Stimulated activated CD8-positive, alpha-beta memory T cell treated with anti-CD3 and anti-CD28 coated beads, Interleukin-4, amount 100 ng/mL, for 4 hours (primary cell): ENCODE results near the gene PTCSC3.
"Not testable (repeated sequence)": the region's sequence is repeated elsewhere in the genome, so short reads cannot be mapped to it uniquely, and the experiment has no call there.

Source experiments
- DNase-seq, 2 donors: peaks; one replicate each; pipeline ENCODE4 v3.0.0-alpha.2; 2020; ENCODE audit warnings: low read depth in 2 of 2, low spot score in 1 of 2

Gene PTCSC3

DNA sequence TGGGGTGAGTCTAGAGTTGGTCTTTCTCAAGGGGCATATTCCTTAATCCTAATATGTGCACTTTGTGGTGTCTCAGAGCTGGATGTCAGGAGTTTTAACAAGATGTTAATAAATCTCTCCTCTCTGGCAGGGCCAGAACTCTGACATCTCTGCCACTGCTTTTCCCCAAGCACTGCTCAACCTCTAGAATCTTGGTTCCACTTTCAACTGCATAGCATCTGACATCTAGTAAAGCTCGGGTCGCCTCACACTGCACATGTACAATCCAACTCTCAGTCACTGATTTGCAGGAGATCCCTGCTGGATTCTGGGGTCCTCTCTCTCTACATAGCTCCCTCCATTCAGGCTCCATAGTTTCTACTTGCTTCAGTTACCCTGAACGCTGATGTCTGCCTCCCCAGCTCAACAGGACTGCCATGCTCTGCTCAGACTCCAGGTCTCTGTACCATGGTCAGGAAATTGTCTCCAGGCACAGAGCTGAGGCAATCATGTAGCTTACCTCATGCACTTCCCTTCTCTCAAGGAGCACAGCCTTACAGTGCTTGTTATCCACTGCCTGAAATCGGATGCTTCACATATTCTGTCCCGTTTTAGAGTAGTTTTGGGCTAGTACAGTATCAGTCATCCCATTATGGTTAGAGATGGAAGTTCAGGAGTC lies 1.6 kb downstream of the PTCSC3 start:
- DNase-seq = no peak

DNA sequence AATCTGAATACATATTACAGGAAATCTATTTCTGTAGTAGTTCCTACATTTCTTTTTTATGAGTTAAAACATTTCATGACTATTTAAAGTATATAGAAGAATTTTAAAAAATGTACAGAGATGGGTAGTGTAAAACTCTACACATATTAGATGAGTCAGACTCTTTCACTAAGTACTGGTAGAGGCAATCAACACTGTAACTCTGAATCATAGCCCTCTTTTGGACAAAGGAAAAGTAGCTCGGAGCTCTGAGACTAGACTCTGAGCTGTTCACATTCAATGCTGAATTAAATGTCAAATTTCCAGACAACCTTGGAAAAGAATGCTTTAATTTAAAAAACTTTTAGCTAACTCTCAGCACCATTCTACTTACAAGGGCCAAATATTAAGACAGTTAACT lies 3.4 kb downstream of the PTCSC3 start:
- no peak for DNase-seq

DNA sequence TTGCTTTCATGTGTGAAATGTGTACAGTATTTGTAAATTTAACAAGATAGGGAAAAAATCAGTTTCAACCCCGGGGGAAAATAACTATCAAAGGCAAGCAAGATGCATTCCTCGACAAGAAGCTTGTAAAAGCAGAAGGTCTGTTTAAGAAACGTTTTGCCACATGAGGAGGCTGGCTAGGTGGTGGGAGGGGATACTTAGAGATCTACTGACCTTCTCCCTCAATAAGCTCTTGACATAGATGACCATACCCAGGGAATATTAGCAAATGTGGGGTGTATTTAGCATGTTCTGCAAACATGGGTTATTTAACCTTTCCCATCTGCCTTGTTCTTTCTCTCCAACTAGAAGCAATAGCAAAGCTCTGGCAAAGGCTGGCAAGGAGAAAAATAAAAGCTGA lies 4.9 kb downstream of the PTCSC3 start:
- no peak for DNase-seq

DNA sequence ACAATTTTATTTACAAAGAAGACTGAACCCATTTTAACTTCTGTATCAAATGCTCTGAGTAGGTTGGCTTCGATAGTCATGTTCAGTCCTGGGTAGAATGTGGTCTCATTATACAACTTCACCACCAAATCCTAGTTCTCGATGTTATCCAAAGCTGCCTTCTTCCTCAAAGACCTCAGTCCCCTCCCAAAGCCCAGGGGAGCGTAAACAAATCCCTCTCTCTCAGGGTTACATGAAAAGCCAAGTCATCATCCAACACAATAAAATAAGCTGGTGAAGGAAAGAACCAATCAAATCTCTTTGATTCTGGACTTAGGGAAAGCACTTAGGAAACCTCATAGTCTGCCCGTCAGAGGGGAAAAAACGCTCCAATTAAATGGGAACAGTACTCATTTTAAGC lies 9.1 kb downstream of the PTCSC3 start:
- no peak for DNase-seq

DNA sequence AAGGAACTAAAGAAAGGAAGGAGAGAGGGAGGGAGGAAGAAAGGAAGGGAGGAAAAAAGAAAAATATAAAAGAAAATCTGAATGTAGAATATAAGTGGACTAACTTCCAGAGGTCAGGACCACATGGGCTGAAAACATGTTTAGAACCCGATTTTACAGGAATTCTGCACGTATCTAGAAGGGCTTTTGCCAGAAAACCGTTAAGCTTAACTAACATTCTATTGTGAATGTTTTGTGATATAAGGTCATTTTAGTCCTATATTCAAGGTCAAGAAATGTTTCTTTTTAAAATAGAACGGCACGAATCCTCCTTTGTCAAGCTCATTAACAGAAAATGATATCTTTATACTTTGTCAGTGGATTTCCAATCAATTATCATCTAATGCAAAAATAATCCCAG lies 13.1 kb downstream of the PTCSC3 start:
- DNase-seq = no peak

DNA sequence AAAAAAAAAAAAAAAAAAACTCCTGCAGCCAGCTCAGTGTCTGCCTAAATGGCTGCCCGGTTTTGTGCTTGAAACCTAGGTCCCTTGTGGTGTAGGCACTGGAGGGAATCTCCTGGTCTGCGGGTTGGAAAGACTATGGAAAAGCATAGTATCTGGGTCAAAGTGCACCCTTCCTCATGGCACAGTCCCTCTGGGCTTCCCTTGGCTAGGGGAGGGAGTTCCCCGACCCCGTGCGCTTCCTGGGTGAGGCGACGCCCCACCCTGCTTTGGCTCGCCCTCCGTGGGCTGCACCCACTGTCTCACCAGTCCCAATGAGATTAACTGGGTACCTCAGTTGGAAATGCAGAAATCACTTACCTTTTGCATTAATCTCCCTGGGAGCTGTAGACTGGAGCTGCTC lies 14.3 kb downstream of the PTCSC3 start:
- DNase-seq = no peak

DNA sequence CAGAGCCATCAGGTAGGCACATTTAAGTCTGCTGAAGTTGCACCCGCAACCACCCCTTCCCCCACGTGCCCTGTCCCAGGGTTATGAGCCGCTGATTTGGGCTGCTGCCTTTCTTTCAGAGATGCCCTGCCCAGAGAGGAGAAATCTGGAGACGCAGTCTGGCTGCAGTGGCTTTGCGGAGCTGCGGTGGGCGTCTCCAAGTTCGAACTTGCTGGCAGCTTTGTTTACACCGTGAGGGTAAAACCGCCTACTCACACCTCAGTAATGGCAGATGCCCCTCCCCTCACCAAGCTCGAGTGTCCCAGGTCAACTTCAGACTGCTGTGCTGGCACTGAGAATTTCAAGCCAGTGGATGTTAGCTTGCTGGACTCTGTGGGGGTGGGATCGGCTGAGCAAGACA lies 14.7 kb downstream of the PTCSC3 start:
- no peak for DNase-seq

DNA sequence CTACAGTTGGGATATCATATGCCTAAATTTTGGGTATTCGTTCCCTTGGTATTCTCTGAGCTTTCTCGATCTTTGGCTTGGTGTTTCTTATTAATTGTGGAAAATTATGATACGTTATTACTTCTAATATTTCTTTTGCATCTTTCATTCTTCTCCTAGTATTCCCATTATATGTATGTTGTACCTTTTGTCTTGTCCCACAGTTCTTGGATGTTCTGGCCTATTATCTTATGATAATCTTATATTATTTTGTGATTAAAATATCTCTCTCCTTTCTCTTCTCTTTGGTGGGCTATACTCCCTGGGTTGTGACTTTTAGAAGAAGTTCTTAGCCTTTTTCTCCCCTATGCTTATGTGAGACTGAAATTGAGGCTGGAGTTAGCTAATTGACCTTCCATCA lies 25.2 kb downstream of the PTCSC3 start:
- no peak for DNase-seq

DNA sequence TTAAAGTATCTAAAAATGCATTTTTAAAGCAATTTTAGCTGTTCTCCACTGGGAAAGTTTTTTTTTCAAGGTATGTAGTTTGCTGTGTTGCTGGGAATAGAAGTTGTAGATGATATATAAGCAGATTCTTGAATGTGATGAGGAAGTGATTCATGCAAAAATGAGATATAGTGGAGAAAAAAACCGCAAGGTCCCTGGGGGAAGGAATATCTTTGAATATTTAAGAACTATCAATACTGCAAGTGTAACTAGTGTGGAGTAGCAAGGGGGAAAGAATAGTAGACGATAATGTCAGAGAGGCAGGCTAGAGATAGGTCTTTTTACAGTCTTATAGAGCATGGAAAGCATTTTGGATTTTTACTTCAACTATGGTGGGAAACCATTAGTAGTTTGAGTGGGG lies 42.5 kb downstream of the PTCSC3 start:
- no peak for DNase-seq

DNA sequence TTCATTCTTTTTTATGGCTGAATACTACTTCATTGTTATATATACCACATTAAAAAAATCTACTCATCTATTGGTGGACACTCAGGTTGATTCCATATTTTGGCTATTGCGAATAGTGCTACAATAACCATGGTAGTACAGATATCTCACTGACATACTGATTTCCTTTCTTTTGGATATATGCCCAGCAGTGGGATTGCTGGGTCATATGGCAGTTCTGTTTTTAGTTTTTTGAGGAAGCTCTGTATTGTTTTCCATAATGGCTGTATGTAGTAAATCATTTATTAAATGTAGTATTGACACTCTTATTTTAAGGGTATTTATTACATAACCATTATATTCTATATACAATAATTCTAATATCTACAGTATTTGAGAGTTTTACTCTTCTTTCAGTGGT lies 43.7 kb downstream of the PTCSC3 start:
- no peak for DNase-seq

DNA sequence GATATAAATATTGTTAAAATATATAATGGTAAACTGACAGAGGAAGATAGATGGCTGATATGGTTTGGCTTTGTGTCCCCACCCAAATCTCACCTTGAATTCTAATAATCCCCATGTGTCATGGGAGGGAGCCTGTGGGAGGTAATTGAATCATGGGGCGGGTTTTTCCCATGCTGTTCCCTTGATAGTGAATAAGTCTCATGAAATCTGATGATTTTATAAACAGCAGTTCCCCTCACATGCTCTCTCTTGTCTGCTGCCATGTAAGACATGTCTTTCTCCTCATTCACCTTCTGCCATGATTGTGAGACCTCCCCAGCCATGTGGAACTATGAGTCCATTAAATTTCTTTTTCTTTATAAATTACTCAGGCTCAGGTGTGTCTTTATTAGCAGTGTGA lies 46.3 kb downstream of the PTCSC3 start:
- no peak for DNase-seq

DNA sequence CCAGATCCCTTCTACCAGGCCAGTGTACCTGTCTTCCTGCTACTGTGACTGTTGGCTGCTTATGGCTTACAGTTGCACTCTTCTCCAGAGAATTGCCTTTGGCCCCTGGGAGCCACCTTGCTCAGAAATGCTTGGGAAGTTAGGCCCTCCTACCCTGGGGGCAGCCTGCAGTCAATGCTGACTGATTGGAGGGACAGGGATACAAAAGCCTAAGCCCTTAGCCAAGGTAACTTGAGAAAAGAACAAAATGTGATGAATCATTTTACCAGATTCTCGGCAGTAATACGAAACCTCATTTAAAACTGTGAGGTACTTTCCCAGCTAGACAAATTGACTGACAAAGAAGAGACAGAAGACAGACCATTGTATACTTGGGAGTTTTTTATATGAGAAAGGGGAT lies 47.3 kb downstream of the PTCSC3 start:
- DNase-seq = no peak

DNA sequence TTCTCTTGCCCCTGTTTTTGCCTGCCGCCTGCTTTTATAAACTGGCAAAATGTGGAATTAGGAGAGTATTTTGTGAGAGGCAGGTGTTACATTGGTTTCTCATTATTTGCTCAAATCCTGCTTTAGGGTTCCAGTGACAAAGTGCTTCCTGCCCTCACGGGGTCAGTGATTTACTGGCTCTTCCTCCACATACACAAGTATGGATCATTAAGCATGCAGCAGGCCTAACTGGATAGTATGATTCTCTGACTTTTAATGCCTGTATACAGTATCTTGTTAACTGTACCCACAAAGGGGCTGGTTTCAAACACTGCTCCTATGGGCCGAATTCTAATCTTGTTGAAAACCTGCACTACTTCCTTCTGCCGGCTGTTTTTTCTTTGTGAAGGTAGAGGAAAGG lies 63.2 kb downstream of the PTCSC3 start:
- no peak for DNase-seq

DNA sequence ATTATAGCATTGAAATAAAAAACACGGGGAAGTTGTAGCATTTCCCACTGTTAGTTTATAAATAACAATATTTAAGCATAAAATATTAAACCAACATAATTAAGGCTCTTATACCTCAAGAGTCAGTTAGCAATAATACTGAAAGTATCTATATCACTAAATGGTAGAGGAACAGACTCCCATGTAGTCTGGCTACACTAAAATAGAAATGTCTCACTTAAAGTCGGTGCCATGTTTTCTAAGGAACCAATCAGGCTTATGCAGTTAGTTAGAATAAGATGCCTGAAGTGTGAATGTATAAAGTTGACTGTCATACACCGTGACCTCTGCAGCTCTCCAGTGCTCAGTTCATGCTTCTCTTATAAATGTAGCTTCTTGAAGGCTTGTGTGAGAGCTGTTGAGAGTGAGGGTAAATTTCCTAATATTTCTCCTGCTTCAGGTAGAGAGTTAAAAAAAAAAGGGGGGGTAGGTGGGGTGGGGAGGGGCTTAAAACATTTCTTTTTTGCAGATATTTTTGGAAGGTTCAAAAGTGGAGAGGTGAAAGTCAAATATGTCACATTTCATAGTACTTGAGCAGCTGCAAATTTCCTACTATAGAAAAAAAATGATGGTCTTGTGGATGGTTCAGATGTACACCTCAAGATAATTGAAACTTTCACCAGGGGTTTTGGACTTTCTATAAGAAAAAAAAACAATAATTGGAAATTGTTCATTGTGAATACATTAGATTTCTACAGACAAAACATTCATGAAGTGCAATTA lies 64.5 kb downstream of the PTCSC3 start:
- DNase-seq = no peak

DNA sequence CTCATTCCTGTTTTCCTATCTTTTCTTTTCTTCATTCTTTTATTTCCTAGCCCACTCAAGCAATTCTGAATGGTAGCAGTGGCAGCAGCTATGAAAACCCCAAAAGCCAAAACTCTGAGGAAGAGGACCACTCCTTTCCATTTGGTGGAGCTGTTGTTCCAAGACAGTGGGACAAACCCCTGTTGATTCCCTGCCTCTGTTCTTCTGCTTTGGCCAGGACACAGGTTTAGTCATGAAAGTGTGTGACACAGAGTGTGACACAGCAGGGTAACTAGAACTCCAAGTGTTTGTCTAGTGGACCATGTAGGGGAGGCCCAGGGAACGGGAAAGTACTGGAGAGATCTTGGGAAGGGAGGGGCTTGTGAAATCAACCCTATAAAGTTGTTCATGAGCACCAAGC lies 71.1 kb downstream of the PTCSC3 start:
- DNase-seq = no peak

DNA sequence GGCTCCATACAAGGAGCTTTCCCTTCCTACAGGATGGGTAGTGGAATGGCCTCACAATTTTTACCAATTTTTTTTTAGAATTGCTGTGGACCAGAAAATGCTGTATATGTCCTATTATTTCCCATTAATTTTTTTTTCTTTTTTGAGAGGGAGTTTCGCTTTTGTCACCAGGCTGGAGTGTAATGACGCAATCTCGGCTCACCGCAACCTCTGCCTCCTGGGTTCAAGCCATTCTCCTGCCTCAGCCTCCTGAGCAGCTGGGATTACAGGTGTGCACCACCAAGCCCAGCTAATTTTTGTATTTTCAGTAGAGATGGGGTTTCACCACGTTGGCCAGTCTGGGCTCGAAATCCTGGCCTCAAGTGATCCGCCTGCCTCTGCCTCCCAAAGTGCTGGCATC lies 72.3 kb downstream of the PTCSC3 start:
- not testable (repeated sequence) for DNase-seq

DNA sequence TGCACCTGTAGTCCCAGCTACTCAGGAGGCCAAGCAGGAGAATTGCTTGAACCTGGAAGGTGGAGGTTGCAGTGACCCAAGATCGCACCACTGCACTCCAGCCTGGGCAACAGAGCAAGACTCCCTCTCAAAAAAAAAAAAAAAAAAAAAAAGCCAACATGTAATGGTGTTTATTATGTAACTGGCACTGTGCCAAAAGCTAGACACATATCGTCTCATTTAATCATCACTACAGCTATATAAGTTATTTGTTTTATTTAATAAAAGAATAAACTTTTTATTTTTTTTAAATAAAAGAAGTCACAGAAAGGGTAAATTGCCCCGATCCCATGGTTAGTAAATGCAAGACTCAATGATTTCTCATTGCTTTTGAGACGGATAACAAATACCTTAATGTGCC lies 76.9 kb downstream of the PTCSC3 start:
- no peak for DNase-seq

DNA sequence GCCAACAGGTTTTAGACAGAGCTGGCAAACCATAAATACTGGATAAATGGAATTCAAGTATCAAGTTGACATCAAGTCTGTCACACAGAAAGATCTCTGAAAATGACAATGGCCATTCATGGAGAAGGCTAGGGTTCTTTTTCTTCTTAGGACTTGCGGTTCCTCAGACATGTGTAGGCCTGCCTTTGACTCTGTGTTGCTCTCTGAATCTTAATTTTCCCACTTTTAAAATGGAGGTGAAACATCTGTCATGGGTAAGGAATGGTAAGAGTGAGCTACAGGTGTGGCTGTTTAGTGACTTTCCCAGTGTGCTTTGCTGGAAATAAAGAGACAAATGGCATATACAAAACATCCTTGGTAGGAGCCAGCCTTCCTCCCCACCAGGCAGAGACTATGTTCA lies 79.2 kb downstream of the PTCSC3 start:
- DNase-seq = no peak

DNA sequence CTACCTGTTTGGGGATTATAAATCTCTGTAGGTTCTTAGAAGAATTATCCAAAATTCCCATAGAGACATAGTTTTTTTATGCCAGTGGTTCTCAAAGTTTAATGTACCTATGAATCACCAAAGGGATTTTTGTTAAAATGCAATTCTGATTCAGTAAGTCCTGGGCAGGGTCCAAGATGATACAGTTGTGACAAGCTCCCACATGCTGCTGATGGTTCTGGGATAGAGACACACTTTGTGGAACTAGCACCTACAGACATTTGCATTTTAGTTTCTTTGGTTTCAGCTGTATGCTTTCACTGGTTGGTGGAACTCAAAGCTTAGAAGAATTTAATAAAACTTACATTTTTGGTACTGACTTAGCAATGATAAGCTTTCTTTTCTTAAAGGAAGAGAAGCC lies 80.4 kb downstream of the PTCSC3 start:
- no peak for DNase-seq

DNA sequence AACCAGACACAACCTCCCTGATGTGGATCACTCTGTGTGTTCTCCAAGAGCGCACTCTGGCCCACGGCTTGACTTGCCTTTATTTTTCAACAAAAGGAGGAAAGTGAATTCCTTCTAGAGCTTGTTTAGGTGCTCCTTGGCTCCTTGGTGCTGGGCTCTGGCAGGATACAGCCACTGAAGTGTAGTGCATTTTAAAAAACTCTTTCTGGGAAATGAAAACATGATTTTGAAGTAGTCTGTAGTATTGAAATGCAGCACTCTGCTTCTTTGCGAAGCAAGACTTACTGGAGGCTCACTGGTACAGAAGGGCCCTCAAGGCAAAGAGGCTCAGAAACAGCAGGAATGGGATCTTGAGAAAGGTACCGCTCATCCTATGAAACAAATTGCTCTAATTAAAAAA lies 81.6 kb downstream of the PTCSC3 start:
- DNase-seq = no peak

DNA sequence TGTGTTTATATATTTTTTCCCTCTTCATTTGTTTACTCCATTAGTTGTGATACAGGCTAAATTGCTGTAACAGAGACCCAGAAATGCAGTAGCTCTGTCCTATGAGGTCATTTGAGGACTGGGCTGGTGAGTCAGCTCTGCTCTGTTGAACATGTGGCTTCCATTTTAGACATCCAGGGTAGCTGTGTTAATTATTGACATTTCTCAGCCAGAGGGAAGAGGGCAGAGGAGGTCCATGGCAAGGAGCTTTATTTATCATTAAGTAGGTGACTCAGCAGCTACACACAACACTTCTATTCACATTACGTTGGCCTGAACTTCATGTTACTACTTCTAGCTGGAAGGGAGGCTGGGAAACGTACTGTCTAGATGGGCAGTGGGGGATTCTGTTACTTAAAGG lies 85.4 kb downstream of the PTCSC3 start:
- no peak for DNase-seq

DNA sequence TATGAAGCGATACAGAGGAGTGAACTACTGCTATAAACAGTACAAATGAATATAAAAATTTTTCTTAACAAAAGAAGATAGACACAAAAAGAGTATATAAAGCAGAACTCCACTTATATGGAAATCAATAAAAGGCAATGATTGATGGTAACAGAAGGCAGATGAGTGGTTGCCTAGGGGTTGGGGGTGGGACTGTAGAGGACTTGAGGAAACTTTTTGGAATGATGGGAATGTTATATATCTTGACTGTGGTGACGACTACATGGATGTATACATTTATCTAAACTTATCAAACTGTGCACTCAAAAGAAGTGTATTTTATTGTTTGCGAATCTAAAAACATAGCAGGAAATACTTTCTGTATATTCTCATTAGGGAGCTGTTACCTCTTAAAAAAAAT lies 89.1 kb downstream of the PTCSC3 start:
- DNase-seq = no peak
